NCI-H82 (cell line): ENCODE results near the gene DLX2.

ENCODE experiments used
- DNase-seq: peaks from one replicate; lab custom pipeline; 2025; lab: John Stamatoyannopoulos, UW

The DLX2 gene

DNA sequence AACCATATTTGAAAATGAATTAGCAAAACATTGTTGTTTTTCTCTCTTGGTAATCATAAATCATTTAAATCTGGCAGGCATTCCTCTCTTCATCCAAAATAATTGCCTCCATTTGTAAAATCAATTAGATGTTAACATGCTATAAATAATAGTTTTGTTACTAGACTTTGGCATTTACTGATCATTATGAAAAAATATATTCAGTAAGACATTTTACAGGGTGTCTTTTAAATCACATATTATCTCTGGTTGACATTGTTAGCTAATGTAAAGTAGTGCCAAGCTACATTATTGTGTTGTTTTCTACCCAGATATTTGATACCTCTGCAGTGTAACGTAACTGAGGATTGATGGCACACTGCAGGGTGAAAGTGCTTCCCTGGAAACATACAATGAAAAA, 49.2 kb downstream of the DLX2 start:
- DNase-seq: no peak

DNA sequence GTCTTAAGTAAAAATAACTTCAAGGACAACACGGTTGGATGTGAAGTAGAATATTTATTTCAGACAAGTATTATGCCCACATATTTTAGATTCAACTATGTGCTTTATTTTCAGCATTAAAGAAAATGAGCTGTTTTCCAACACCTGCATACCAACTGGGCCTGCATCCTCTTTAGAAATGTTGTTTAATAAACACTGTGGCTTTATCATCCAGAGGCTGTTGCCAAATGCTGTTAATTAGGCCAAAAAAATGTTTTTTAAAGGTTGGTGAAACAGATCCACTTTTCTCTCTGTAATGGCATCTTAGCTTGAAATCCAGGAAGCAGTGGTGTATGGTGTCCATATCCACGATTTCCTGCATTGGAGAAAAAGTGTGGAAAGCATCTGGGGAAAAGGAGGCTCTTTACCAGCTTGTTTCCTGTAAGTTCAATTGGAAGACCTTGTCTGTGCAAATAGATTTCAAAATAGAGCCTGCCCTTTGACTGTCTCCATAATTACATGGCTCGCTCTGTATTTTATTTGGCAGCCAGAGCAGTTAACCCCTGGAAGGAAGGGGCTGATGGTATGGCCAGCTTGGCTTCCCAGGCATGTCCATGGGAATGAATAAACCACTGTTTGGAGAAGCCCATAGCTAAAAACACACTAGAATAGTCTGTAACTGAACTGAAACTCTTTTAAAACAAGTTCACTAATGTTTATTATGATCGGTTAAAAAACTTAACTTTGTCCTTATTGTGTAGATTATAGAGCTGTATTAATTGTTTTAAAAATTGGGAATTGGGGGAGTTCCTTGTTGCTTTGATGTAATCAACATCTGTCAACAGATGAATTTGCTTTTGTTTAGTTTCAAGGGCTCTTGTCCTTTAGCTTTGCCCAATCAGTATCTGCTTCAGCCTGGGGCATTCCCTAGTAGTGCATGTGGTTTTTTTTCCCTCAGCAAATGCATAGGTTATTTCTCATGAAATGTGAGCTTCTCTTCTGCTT, 50.4 kb downstream of the DLX2 start:
- DNase-seq: no peak

DNA sequence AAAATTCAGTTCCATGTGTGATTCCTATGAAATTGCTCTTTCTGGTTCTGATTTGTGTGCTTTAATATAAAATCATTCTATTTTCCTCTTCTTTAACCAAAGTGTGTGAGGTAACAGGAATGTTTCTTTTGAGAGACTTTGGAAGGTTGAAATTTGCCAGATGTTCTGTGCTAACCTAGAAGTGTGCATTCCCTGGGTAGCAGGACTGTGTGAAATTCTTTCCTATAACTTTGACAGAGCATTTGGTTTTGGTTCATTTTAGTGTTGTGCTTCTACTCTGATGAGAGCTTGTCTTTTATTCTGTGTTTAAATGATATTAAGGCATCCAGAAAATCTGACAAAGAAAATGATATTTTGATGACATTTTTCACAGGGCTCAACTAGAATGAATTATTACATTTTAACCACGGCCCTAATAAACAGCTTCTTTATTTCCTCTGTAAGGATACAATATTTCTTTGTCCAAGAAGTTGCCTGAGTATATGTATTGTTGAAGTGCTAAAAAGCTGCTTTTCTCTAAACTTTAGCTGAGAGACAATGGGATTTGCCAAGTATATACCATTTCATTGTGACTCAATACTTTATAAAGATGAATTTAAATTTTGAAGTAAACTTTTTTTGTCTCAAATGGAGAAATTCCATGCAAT, 52.1 kb downstream of the DLX2 start:
- no peak for DNase-seq

DNA sequence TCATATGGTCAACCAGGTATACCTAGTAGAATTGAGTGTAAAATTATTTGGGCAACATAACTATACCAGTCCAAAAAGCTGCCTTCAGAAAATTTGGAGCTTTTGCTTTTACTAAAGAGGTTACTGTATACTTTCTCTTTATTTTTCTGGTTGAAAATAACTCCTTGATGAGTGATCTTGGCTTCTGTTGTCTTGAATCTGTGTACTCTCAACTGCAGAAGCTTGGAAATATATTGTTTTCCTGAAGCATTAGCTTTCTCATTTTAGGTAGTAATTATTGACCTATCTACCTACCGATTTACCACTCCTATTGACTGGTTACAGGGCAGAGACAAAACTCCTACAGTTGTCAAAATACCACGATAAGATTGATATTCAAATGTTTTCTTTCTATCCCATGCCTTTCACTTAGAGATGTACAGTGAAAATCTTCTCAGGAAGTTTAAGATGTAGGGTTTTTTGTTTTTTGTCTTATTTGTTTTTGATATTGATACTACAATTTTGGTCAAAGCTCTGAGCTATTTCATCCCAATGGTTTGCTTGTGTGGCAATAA, 53.1 kb downstream of the DLX2 start:
- no peak for DNase-seq
